ENCODE results near the gene ERICH6. TPM values are rescaled to one million over a fixed set of nuclear protein-coding genes. Genes with fewer than 3 reads are reported as not detected.

Gene ERICH6
- total RNA-seq, 1 experiment from 2014 or later, result 0.28 TPM

GRCh38 chr3:150675587-150675986, 28.1 kb downstream of the ERICH6 start:
- no TSS peak for BruUV-seq (replicated peaks)
- ChIA-PET CTCF (no interaction called here), POLR2A (interaction anchor here (0.5 kb wide), 1 partner anchor 28 kb away, joined by 3 read pairs; the partner anchor contains the start of gene ERICH6)
- intact Hi-C loops (cut with micrococcal nuclease; ENCODE audit: unreplicated experiment), result no loop called here
- no peaks in the 10 kb centered on the region for H3K36me3 ChIP-seq (ENCODE audit: control insufficient read depth, insufficient read depth, low read length)
- peaks cover 6% of the 10 kb centered on the region; the same call in 1 of the 2 replicates for H3K9me3 ChIP-seq (ENCODE audit: control insufficient read depth, insufficient read depth, low read depth, low read length)
- H3K4me3 ChIP-seq (ENCODE audit: low read depth in 2 of 2, low read length in 2 of 2), result no peak overlapping the region
- DNase-seq (ENCODE audit: low read depth, low spot score) (no peak), ATAC-seq (no peak)
- in situ Hi-C loops (cut with HindIII; ENCODE audit: low pct_unique_long_range_greater_than_20kb, low sequenced_read_pairs), result no loop called here
- no peaks in the 10 kb centered on the region for H3K4me1 ChIP-seq (ENCODE audit: control insufficient read depth, insufficient read depth, low read length)
- H3K27me3 ChIP-seq (ENCODE audit: control insufficient read depth, insufficient read depth, low read length), result no peaks in the 10 kb centered on the region
- no peak for TF ChIP-seq CTCF (IDR thresholded peaks at IDR 0.05)
- TF ChIP-seq POLR2AphosphoS5 (IDR thresholded peaks at IDR 0.05; ENCODE audit: low read depth, low read length), result no peak
- TF ChIP-seq TCF7L2 (IDR thresholded peaks at IDR 0.05; ENCODE audit: low read depth, low read length), result no peak
- no peak for TF ChIP-seq SIN3A (IDR thresholded peaks at IDR 0.05; ENCODE audit: borderline replicate concordance, insufficient read depth, low read depth, low read length)
- TF ChIP-seq REST (IDR thresholded peaks at IDR 0.05; ENCODE audit: insufficient read depth in 1 of 2, low read depth in 2 of 2, low read length in 1 of 2), result no peak
- H3K27ac ChIP-seq (ENCODE audit: low read length), result no peak overlapping the region

GRCh38 chr3:150673966-150674365, 29.8 kb downstream of the ERICH6 start:
- no peak for TF ChIP-seq REST (IDR thresholded peaks at IDR 0.05; ENCODE audit: insufficient read depth in 1 of 2, low read depth in 2 of 2, low read length in 1 of 2)
- TF ChIP-seq TCF7L2 (IDR thresholded peaks at IDR 0.05; ENCODE audit: low read depth, low read length), result no peak
- TF ChIP-seq CTCF (IDR thresholded peaks at IDR 0.05), result no peak
- TF ChIP-seq SIN3A (IDR thresholded peaks at IDR 0.05; ENCODE audit: borderline replicate concordance, insufficient read depth, low read depth, low read length), result no peak
- TF ChIP-seq POLR2AphosphoS5 (IDR thresholded peaks at IDR 0.05; ENCODE audit: low read depth, low read length), result no peak
- CTCF ChIA-PET, result no interaction called here
- ATAC-seq (no peak), DNase-seq (ENCODE audit: low read depth, low spot score) (no peak)
- in situ Hi-C loops (cut with HindIII; ENCODE audit: low pct_unique_long_range_greater_than_20kb, low sequenced_read_pairs) (no loop called here), intact Hi-C loops (cut with micrococcal nuclease; ENCODE audit: unreplicated experiment) (no loop called here)
- Histone ChIP-seq H3K36me3 (ENCODE audit: control insufficient read depth, insufficient read depth, low read length) (no peaks in the 10 kb centered on the region), H3K27ac (ENCODE audit: low read length) (no peak overlapping the region), H3K9me3 (ENCODE audit: control insufficient read depth, insufficient read depth, low read depth, low read length) (peaks cover 6% of the 10 kb centered on the region; the same call in 1 of the 2 replicates), H3K4me3 (ENCODE audit: low read depth in 2 of 2, low read length in 2 of 2) (no peak overlapping the region), H3K4me1 (ENCODE audit: control insufficient read depth, insufficient read depth, low read length) (no peaks in the 10 kb centered on the region), H3K27me3 (ENCODE audit: control insufficient read depth, insufficient read depth, low read length) (no peaks in the 10 kb centered on the region; the same call in 1 of the 2 replicates)
- no TSS peak for BruUV-seq (replicated peaks)
- POLR2A ChIA-PET, result no interaction called here
